ENCODE data around the gene CDV3. TPM values are rescaled to one million over a fixed set of nuclear protein-coding genes. Genes with fewer than 3 reads are reported as not detected.

Gene CDV3
- total RNA-seq, 1 experiment from 2014 or later: 161 TPM

GRCh38 chr3:133578548-133579191 is 5.2 kb downstream of the CDV3 start:
- Histone ChIP-seq H3K9me3 (ENCODE audit: low read depth, low read length, poor library complexity, severe bottlenecking) (no peaks in the 10 kb centered on the region), H3K4me3 (ENCODE audit: low read depth, low read length, poor library complexity, severe bottlenecking) (no peak overlapping the region), H3K27ac (ENCODE audit: low read depth, low read length, poor library complexity, severe bottlenecking) (no peak overlapping the region), H3K36me3 (ENCODE audit: insufficient read depth, low read length, poor library complexity, severe bottlenecking) (peaks cover 55% of the 10 kb centered on the region), H3K4me1 (ENCODE audit: insufficient read depth, low read length, poor library complexity, severe bottlenecking) (peaks cover 7% of the 10 kb centered on the region), H3K27me3 (replicated peaks; ENCODE audit: insufficient read depth, low read depth, low read length, poor library complexity) (no peaks in the 10 kb centered on the region)
- BruUV-seq (replicated peaks): no TSS peak
- ChIA-PET POLR2A (ENCODE audit: low non-redundant PET) (no interaction called here), CTCF (interaction anchor here (1.0 kb wide), 1 partner anchor 537 kb away, joined by 3 read pairs; no protein-coding TSS in a partner anchor)
- TF ChIP-seq, protein P1, sequence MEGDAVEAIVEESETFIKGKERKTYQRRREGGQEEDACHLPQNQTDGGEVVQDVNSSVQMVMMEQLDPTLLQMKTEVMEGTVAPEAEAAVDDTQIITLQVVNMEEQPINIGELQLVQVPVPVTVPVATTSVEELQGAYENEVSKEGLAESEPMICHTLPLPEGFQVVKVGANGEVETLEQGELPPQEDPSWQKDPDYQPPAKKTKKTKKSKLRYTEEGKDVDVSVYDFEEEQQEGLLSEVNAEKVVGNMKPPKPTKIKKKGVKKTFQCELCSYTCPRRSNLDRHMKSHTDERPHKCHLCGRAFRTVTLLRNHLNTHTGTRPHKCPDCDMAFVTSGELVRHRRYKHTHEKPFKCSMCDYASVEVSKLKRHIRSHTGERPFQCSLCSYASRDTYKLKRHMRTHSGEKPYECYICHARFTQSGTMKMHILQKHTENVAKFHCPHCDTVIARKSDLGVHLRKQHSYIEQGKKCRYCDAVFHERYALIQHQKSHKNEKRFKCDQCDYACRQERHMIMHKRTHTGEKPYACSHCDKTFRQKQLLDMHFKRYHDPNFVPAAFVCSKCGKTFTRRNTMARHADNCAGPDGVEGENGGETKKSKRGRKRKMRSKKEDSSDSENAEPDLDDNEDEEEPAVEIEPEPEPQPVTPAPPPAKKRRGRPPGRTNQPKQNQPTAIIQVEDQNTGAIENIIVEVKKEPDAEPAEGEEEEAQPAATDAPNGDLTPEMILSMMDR (conservative IDR thresholded peaks at IDR 0.05; ENCODE audit: low read depth, low read length): peak; percentile 69
- no peak for TF ChIP-seq EZH2 (IDR thresholded peaks at IDR 0.05; ENCODE audit: borderline replicate concordance, low read depth, low read length, poor library complexity, severe bottlenecking)
- peak; percentile 64 for DNase-seq (ENCODE audit: low spot score)
- intact Hi-C loops (cut with micrococcal nuclease; ENCODE audit: unreplicated experiment): loop anchor here (5.0 kb wide), 2 partner anchors 91 to 851 kb away; no protein-coding TSS in a partner anchor

DNA sequence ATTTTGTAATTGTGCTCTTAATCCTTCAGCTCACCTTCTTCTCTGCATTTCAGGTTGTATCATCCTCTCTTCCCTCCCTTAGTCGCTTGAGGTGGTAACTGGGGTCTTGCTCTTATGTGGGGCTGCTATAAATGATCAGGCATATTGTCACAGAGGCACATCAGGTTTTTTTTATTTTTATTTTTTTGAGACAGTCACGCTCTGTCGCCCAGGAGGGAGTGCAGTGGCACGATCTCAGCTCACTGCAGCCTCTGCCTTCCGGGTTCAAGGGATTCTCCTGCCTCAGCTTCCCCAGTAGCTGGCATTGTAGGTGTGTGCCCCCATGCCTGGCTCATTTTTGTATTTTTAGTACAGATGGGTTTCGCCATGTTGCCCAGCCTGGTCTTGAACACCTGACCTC is 9.9 kb downstream of the CDV3 start:
- no peak for TF ChIP-seq EZH2 (IDR thresholded peaks at IDR 0.05; ENCODE audit: borderline replicate concordance, low read depth, low read length, poor library complexity, severe bottlenecking)
- TF ChIP-seq, protein P1 (conservative IDR thresholded peaks at IDR 0.05; ENCODE audit: low read depth, low read length): no peak
- H3K27ac ChIP-seq (ENCODE audit: low read depth, low read length, poor library complexity, severe bottlenecking): no peak overlapping the region
- intact Hi-C loops (cut with micrococcal nuclease; ENCODE audit: unreplicated experiment): no loop called here
- no peaks in the 10 kb centered on the region for H3K4me1 ChIP-seq (ENCODE audit: insufficient read depth, low read length, poor library complexity, severe bottlenecking)
- H3K27me3 ChIP-seq (replicated peaks; ENCODE audit: insufficient read depth, low read depth, low read length, poor library complexity): no peaks in the 10 kb centered on the region
- BruUV-seq (replicated peaks): no TSS peak
- H3K9me3 ChIP-seq (ENCODE audit: low read depth, low read length, poor library complexity, severe bottlenecking): no peaks in the 10 kb centered on the region
- peaks cover 78% of the 10 kb centered on the region for H3K36me3 ChIP-seq (ENCODE audit: insufficient read depth, low read length, poor library complexity, severe bottlenecking)
- CTCF ChIA-PET: no interaction called here
- POLR2A ChIA-PET (ENCODE audit: low non-redundant PET): no interaction called here
- no peak for DNase-seq (ENCODE audit: low spot score)
- H3K4me3 ChIP-seq (ENCODE audit: low read depth, low read length, poor library complexity, severe bottlenecking): no peak overlapping the region

DNA sequence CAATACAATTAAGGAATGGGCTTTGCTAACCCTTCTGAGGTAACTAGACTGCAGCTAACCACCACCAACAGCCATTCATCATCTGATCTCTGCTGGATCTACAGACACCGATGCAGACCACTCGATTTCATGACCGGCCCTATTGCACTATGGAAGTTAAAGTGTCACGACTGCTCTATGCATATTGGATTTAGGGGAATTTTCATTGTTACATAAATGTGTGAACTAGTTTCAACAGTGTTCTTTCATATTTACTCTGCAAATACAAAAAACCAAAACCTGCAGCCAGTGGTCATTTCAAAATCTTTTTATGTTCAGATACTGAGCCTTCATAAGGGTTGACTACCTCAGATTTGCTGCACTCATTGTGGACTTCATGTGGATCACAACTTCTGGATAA is 14.5 kb downstream of the CDV3 start:
- H3K27me3 ChIP-seq (replicated peaks; ENCODE audit: insufficient read depth, low read depth, low read length, poor library complexity): no peaks in the 10 kb centered on the region
- no peak overlapping the region for H3K27ac ChIP-seq (ENCODE audit: low read depth, low read length, poor library complexity, severe bottlenecking)
- TF ChIP-seq, protein P1 (conservative IDR thresholded peaks at IDR 0.05; ENCODE audit: low read depth, low read length): no peak
- no peak for TF ChIP-seq EZH2 (IDR thresholded peaks at IDR 0.05; ENCODE audit: borderline replicate concordance, low read depth, low read length, poor library complexity, severe bottlenecking)
- BruUV-seq (replicated peaks): no TSS peak
- POLR2A ChIA-PET (ENCODE audit: low non-redundant PET): no interaction called here
- no peaks in the 10 kb centered on the region for H3K9me3 ChIP-seq (ENCODE audit: low read depth, low read length, poor library complexity, severe bottlenecking)
- CTCF ChIA-PET: no interaction called here
- H3K4me1 ChIP-seq (ENCODE audit: insufficient read depth, low read length, poor library complexity, severe bottlenecking): no peaks in the 10 kb centered on the region
- no peak overlapping the region for H3K4me3 ChIP-seq (ENCODE audit: low read depth, low read length, poor library complexity, severe bottlenecking)
- intact Hi-C loops (cut with micrococcal nuclease; ENCODE audit: unreplicated experiment): no loop called here
- H3K36me3 ChIP-seq (ENCODE audit: insufficient read depth, low read length, poor library complexity, severe bottlenecking): peaks cover 64% of the 10 kb centered on the region
- no peak for DNase-seq (ENCODE audit: low spot score)

Data from A673 (cell line).